Measurements from ENCODE around the gene PCNX2.

Gene PCNX2

GRCh38 chr1:233268389-233269022 is 27.0 kb downstream of the PCNX2 start:
- no peak for TF ChIP-seq CTCF (IDR thresholded peaks at IDR 0.05; ENCODE audit: low read depth, low read length, missing control alignments)
- DNase-seq = no peak
- in situ Hi-C loops (cut with HindIII; ENCODE audit: low pct_ligation_motif_present, low sequenced_read_pairs) = no loop called here
- no peaks in the 10 kb centered on the region for H3K36me3 ChIP-seq (replicated peaks)
- H3K4me3 ChIP-seq (ENCODE audit: low read depth, low read length) = no peak overlapping the region
- H3K27ac ChIP-seq = no peak overlapping the region
- no peaks in the 10 kb centered on the region for H3K27me3 ChIP-seq (replicated peaks)

- in situ Hi-C loops (cut with HindIII; ENCODE audit: low pct_ligation_motif_present, low sequenced_read_pairs) = no loop called here
- no peak for DNase-seq
- Histone ChIP-seq H3K36me3 (replicated peaks) (peaks cover 14% of the 10 kb centered on the region), H3K4me3 (ENCODE audit: low read depth, low read length) (no peak overlapping the region), H3K27me3 (replicated peaks) (no peaks in the 10 kb centered on the region), H3K27ac (no peak overlapping the region)
- no peak for TF ChIP-seq CTCF (IDR thresholded peaks at IDR 0.05; ENCODE audit: low read depth, low read length, missing control alignments)
These were observed 33.8 kb downstream of the PCNX2 start for GRCh38 chr1:233261695-233262094.

GRCh38 chr1:233261206-233261605 is 34.3 kb downstream of the PCNX2 start:
- H3K4me3 ChIP-seq (ENCODE audit: low read depth, low read length) = no peak overlapping the region
- no peaks in the 10 kb centered on the region for H3K27me3 ChIP-seq (replicated peaks)
- no peak for TF ChIP-seq CTCF (IDR thresholded peaks at IDR 0.05; ENCODE audit: low read depth, low read length, missing control alignments)
- H3K27ac ChIP-seq = no peak overlapping the region
- DNase-seq = no peak
- in situ Hi-C loops (cut with HindIII; ENCODE audit: low pct_ligation_motif_present, low sequenced_read_pairs) = no loop called here
- peaks cover 14% of the 10 kb centered on the region for H3K36me3 ChIP-seq (replicated peaks)

GRCh38 chr1:233257786-233258185 is 37.7 kb downstream of the PCNX2 start:
- TF ChIP-seq CTCF (IDR thresholded peaks at IDR 0.05; ENCODE audit: low read depth, low read length, missing control alignments) = no peak
- in situ Hi-C loops (cut with HindIII; ENCODE audit: low pct_ligation_motif_present, low sequenced_read_pairs) = no loop called here
- H3K36me3 ChIP-seq (replicated peaks) = peaks cover 14% of the 10 kb centered on the region
- H3K27ac ChIP-seq = no peak overlapping the region
- DNase-seq = no peak
- no peaks in the 10 kb centered on the region for H3K27me3 ChIP-seq (replicated peaks)
- no peak overlapping the region for H3K4me3 ChIP-seq (ENCODE audit: low read depth, low read length)

- H3K4me3 ChIP-seq (ENCODE audit: low read depth, low read length) = no peak overlapping the region
- TF ChIP-seq CTCF (IDR thresholded peaks at IDR 0.05; ENCODE audit: low read depth, low read length, missing control alignments) = no peak
- in situ Hi-C loops (cut with HindIII; ENCODE audit: low pct_ligation_motif_present, low sequenced_read_pairs) = no loop called here
- H3K27me3 ChIP-seq (replicated peaks) = no peaks in the 10 kb centered on the region
- no peak overlapping the region for H3K27ac ChIP-seq
- peaks cover 20% of the 10 kb centered on the region for H3K36me3 ChIP-seq (replicated peaks)
- no peak for DNase-seq
These were observed 38.7 kb downstream of the PCNX2 start for GRCh38 chr1:233256789-233257188.

GRCh38 chr1:233256191-233256590 is 39.3 kb downstream of the PCNX2 start:
- no peak for TF ChIP-seq CTCF (IDR thresholded peaks at IDR 0.05; ENCODE audit: low read depth, low read length, missing control alignments)
- Histone ChIP-seq H3K4me3 (ENCODE audit: low read depth, low read length) (no peak overlapping the region), H3K36me3 (replicated peaks) (peaks cover 20% of the 10 kb centered on the region), H3K27me3 (replicated peaks) (no peaks in the 10 kb centered on the region), H3K27ac (no peak overlapping the region)
- DNase-seq = no peak
- in situ Hi-C loops (cut with HindIII; ENCODE audit: low pct_ligation_motif_present, low sequenced_read_pairs) = no loop called here
